SK-N-SH (cell line): ENCODE results near the gene ZBTB5. TPM values are rescaled to one million over a fixed set of nuclear protein-coding genes. Genes with fewer than 3 reads are reported as not detected.

Experiments
- CTCF ChIA-PET: fragments of 300-600, 350-600 bp; formaldehyde crosslinking; extraction: SDS; loops from one replicate; lab custom pipeline; 2021; lab: Yijun Ruan, JAX
- POLR2A ChIA-PET: fragments of 350-600 bp; sonication (Branson Sonifier 250); formaldehyde crosslinking; extraction: SDS; loops from one replicate; lab custom pipeline; 2020; ENCODE audit warnings: antibody characterized with exemption, inconsistent platforms; lab: Yijun Ruan, JAX
- DNase-seq: peaks from one replicate; pipeline ENCODE4 v3.0.0; 2012
- H2AFZ ChIP-seq: fragments of 200-600 bp; sonication (generic); 2 replicates; pipeline ENCODE4 v1.8.1; 2016; ENCODE audit warnings: antibody characterized with exemption, mild to moderate bottlenecking, low read depth
- H3F3A ChIP-seq: fragments of 200-600 bp; sonication (generic); replicated peaks from 2 replicates; pipeline ENCODE3; 2016; ENCODE audit warnings: antibody characterized with exemption, mild to moderate bottlenecking; ENCODE audit not compliant: insufficient read depth
- H3K27ac ChIP-seq, 2 experiments: fragments of 200-500 bp in 1 of 2; fragments of 200-600 bp in 1 of 2; sonication (Bioruptor generic) in 1 of 2; sonication (generic), shearing (Covaris generic) in 1 of 2; 2 replicates each; pipeline versions ENCODE4 v1.5.1 to v1.6.1; 2014 to 2016; ENCODE audit warnings: low read depth in 2 of 2, inconsistent platforms in 1 of 2, low read length in 1 of 2, mild to moderate bottlenecking in 1 of 2, mixed read lengths in 1 of 2
- H3K27me3 ChIP-seq: fragments of 200-600 bp; sonication (generic), shearing (Covaris generic); 2 replicates; pipeline ENCODE4 v1.6.1; 2016; ENCODE audit warnings: mixed run types; ENCODE audit not compliant: insufficient read depth
- H3K36me3 ChIP-seq, 2 experiments: fragments of 200-500 bp in 1 of 2; fragments of 200-600 bp in 1 of 2; sonication (Bioruptor generic) in 1 of 2; sonication (generic) in 1 of 2; replicated peaks in 1 of 2; 2 replicates each; pipeline versions ENCODE3 to v1.5.1; 2014 to 2016; ENCODE audit warnings: low read length in 1 of 2, mild to moderate bottlenecking in 1 of 2; ENCODE audit not compliant: insufficient read depth in 2 of 2, control insufficient read depth in 1 of 2
- H3K4me1 ChIP-seq, 2 experiments: fragments of 200-500 bp in 1 of 2; fragments of 200-600 bp in 1 of 2; sonication (Bioruptor generic) in 1 of 2; sonication (generic), shearing (Covaris generic) in 1 of 2; 2 replicates each; pipeline versions ENCODE4 v1.5.1 to v1.6.1; 2014 to 2016; ENCODE audit warnings: low read depth in 1 of 2, low read length in 1 of 2, mixed run types in 1 of 2; ENCODE audit not compliant: insufficient read depth in 2 of 2, control insufficient read depth in 1 of 2
- H3K4me2 ChIP-seq: fragments of 200-600 bp; sonication (generic), shearing (Covaris generic); 2 replicates; pipeline ENCODE4 v1.6.1; 2017; ENCODE audit warnings: mixed run types
- H3K4me3 ChIP-seq, 2 experiments: fragments of 200-500 bp in 1 of 2; fragments of 200-600 bp in 1 of 2; sonication (Bioruptor generic) in 1 of 2; sonication (generic), shearing (Covaris generic) in 1 of 2; 2 replicates each; pipeline versions ENCODE4 v1.5.1 to v1.8.1; 2014 to 2016; ENCODE audit warnings: low read depth in 2 of 2, inconsistent platforms in 1 of 2, low read length in 1 of 2, mild to moderate bottlenecking in 1 of 2, mixed read lengths in 1 of 2, moderate library complexity in 1 of 2
- H3K79me2 ChIP-seq: fragments of 200-600 bp; sonication (generic); 2 replicates; pipeline ENCODE4 v1.8.1; 2017; ENCODE audit warnings: mild to moderate bottlenecking; ENCODE audit not compliant: insufficient read depth
- H3K9ac ChIP-seq: fragments of 200-600 bp; sonication (generic); 2 replicates; pipeline ENCODE4 v1.6.1; 2017; ENCODE audit warnings: mixed run types
- H3K9me2 ChIP-seq: fragments of 200-600 bp; sonication (generic); 2 replicates; pipeline ENCODE4 v1.6.1; 2017; ENCODE audit warnings: mixed run types
- H3K9me3 ChIP-seq: fragments of 200-600 bp; sonication (generic); 2 replicates; pipeline ENCODE4 v1.6.1; 2017; ENCODE audit warnings: mixed run types, mild to moderate bottlenecking, moderate library complexity
- H4K20me1 ChIP-seq: fragments of 200-600 bp; sonication (generic); 2 replicates; pipeline ENCODE4 v1.6.1; 2017; ENCODE audit warnings: mild to moderate bottlenecking, mixed run types; ENCODE audit not compliant: insufficient read depth
- FOSL2 ChIP-seq: IDR thresholded peaks from 2 replicates; pipeline ENCODE4 v1.4.0; 2012; ENCODE audit warnings: low read depth, mild to moderate bottlenecking, moderate library complexity, borderline replicate concordance
- FOXJ3 ChIP-seq: sonication (generic); formaldehyde crosslinking; IDR thresholded peaks from 2 replicates; pipeline ENCODE4 v1.5.1; 2020; ENCODE audit warnings: mild to moderate bottlenecking, missing genetic modification reagents
- FOXM1 ChIP-seq: IDR thresholded peaks from 2 replicates; pipeline ENCODE4 v1.4.0; 2012; ENCODE audit warnings: low read depth, mild to moderate bottlenecking
- GABPA ChIP-seq: IDR thresholded peaks from 2 replicates; pipeline ENCODE4 v1.4.0; 2012; ENCODE audit warnings: low read depth, mild to moderate bottlenecking
- GATA2 ChIP-seq: sonication (generic); formaldehyde crosslinking; IDR thresholded peaks from 2 replicates; pipeline ENCODE4 v1.5.0; 2020; ENCODE audit warnings: mild to moderate bottlenecking, missing genetic modification reagents
- IRF3 ChIP-seq: fragments of 150-350 bp; IDR thresholded peaks from 2 replicates; pipeline ENCODE4 v1.6.1; 2016; ENCODE audit warnings: mild to moderate bottlenecking, low read depth, low read length
- JUND ChIP-seq: IDR thresholded peaks from 2 replicates; pipeline ENCODE4 v1.4.0; 2012
- MEF2A ChIP-seq: IDR thresholded peaks from 2 replicates; pipeline ENCODE4 v1.4.0; 2012; ENCODE audit warnings: low read depth, borderline replicate concordance
- NFIC ChIP-seq: IDR thresholded peaks from 2 replicates; pipeline ENCODE4 v1.4.0; 2012; ENCODE audit warnings: borderline replicate concordance
- NRF1 ChIP-seq: IDR thresholded peaks from 2 replicates; pipeline ENCODE4 v1.6.1; 2012; ENCODE audit warnings: low read depth, mild to moderate bottlenecking, low read length
- PBX3 ChIP-seq: IDR thresholded peaks from 2 replicates; pipeline ENCODE4; 2012
- RCOR1 ChIP-seq: fragments of 150-350 bp; IDR thresholded peaks from 2 replicates; pipeline ENCODE4 v1.6.1; 2017; ENCODE audit warnings: antibody characterized with exemption, low read length
- RFX5 ChIP-seq: IDR thresholded peaks from 2 replicates; pipeline ENCODE4 v1.6.1; 2012; ENCODE audit warnings: mild to moderate bottlenecking, improper control_type of control experiment, low read length
- RXRA ChIP-seq: IDR thresholded peaks from 2 replicates; pipeline ENCODE4 v1.4.0; 2012; ENCODE audit warnings: low read depth, mild to moderate bottlenecking, borderline replicate concordance
- SMC3 ChIP-seq: IDR thresholded peaks from 2 replicates; pipeline ENCODE4 v1.6.1; 2012; ENCODE audit warnings: low read depth, low read length, improper control_type of control experiment
- TAF1 ChIP-seq: IDR thresholded peaks from 2 replicates; pipeline ENCODE4 v1.6.1; 2012; ENCODE audit warnings: low read depth, mild to moderate bottlenecking, low read length, moderate library complexity, borderline replicate concordance
- TEAD4 ChIP-seq: IDR thresholded peaks from 2 replicates; pipeline ENCODE4 v1.4.0; 2012; ENCODE audit warnings: mild to moderate bottlenecking, borderline replicate concordance; ENCODE audit not compliant: insufficient read depth
- USF1 ChIP-seq: IDR thresholded peaks from 2 replicates; pipeline ENCODE4 v1.4.0; 2012; ENCODE audit warnings: low read depth, borderline replicate concordance
- WGBS: methylation state at CpG from one replicate; pipeline ENCODE4 v1.1.6; 2017; ENCODE audit warnings: low lambda C conversion rate; 5-methylcytosine and 5-hydroxymethylcytosine counted together
- polyA plus RNA-seq, 3 experiments: library from polyadenylated mRNA; depleted of rRNA; stranded (reverse); fragments of >200 nt; gene quantifications; 2 replicates each; pipeline ENCODE4 v1.2.3, GENCODE V29; 2012
- TF ChIP-seq, protein P1 (sequence below): IDR thresholded peaks from 2 replicates; pipeline ENCODE4 v1.4.0; 2012; ENCODE audit warnings: low read depth
- TF ChIP-seq, protein P2 (sequence below): IDR thresholded peaks from 2 replicates; pipeline ENCODE4 v1.6.1; 2012; ENCODE audit warnings: mild to moderate bottlenecking, low read depth, low read length, moderate library complexity

The ZBTB5 gene
- polyA plus RNA-seq, 1 of the 3 experiments (the other 2 are of a cell fraction) = 6.3 TPM

DNA sequence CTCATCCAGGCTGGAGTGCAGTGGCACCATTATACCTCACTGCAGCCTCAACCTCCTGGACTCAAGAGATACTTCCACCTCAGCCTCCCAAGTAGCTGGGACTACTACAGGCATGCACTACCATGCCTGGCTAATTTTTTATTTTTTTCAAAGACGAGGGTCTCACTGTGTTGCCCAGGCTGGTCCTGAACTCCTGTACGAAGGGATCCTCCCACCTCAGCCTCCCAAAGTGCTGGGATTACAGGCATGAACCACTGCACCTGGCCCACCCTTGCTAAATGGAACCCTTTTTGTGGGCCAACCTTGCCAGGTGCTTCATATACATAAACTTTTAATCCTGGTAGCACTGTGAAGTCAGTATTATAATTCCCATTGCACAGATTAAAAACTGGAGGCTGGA, 41.7 kb downstream of the ZBTB5 start:
- 31% methylated on average over 2 of the region's 2 CpGs for WGBS
- ChIA-PET CTCF (interaction anchor here (1.5 to 2.6 kb wide), 2 partner anchors 8 to 11 kb away, joined by 7 read pairs; no protein-coding TSS in a partner anchor), POLR2A (interaction anchor here (1.1 to 1.2 kb wide), 2 partner anchors 10 to 199 kb away, joined by 3 read pairs; no protein-coding TSS in a partner anchor)
- H3K27ac ChIP-seq = no peak overlapping the region
- no peaks in the 10 kb centered on the region for H3K27me3 ChIP-seq
- no peaks in the 10 kb centered on the region for H3F3A ChIP-seq
- peaks cover 13 to 19% of the 10 kb centered on the region in 2 experiments; a peak in 2 of 4 replicates for H3K4me1 ChIP-seq
- H3K79me2 ChIP-seq = peaks cover 35% of the 10 kb centered on the region
- TF ChIP-seq USF1 (no peak), TAF1 (no peak)
- H3K9ac ChIP-seq = peak overlapping the region; percentile 90
- H3K9me3 ChIP-seq = no peaks in the 10 kb centered on the region
- DNase-seq = no peak
- H3K4me2 ChIP-seq = peak overlapping the region; percentile 99
- H3K36me3 ChIP-seq = peaks cover 22% of the 10 kb centered on the region in 2 experiments
- H3K9me2 ChIP-seq = no peaks in the 10 kb centered on the region
- peaks cover 16% of the 10 kb centered on the region for H4K20me1 ChIP-seq
- H3K4me3 ChIP-seq = peak overlapping the region; percentile 61 to 90
- no peak overlapping the region for H2AFZ ChIP-seq

DNA sequence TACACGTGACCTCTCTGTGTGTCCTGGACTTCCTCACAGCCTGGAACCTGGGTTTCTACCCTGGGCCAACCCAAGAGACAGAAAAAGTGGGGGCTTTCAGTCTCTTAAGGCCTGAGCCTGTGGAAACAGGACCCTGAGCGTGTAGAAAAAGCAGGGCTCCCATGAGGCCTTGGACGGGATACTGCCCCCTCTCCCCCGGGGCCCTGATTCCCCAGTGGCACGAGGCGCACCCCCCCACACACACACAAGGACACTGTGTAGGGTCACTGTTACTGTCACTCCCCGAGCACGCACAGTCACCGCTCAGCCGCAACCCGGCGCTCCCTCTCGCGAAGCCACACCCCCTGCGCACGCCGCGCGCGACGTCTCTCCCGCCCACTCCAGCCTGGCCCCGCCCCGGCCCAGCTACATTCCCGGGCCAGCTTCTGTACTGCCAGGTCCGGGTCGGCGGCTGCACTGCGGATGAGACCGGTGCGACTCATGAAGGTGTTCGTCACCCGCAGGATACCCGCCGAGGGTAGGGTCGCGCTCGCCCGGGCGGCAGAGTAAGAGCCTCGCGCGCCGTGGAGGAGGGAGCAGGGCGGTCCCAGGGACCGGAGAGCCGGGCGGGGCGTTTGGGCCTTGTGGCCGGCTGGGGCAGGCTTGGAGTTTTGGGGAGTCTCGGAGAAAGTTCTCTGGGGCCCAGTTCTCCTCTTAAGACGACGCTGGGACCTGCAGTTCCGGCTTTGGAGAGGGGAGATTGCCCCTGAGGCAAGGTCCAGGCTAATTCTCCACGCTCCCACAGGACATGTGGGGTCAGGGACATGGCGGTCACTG, 42.8 kb downstream of the ZBTB5 start, which contains the start of gene GRHPR:
Gene GRHPR, plus strand, starts transcription at position 408 of the 816 bp plus-strand sequence. Its CDS starts 55 bp downstream, at position 463.
- ChIA-PET POLR2A (interaction anchor here (1.0 to 1.1 kb wide), 2 partner anchors 11 to 41 kb away, joined by 3 to 4 read pairs; no protein-coding TSS in a partner anchor), CTCF (interaction anchor here (2.6 kb wide), 1 partner anchor 10 kb away, joined by 7 read pairs; no protein-coding TSS in a partner anchor)
- Histone ChIP-seq H3K36me3 (peaks cover 13 to 15% of the 10 kb centered on the region in 2 experiments), H3K79me2 (peaks cover 35% of the 10 kb centered on the region), H3K4me1 (peaks cover 13 to 19% of the 10 kb centered on the region in 2 experiments; a peak in 2 of 4 replicates), H3K9me3 (no peaks in the 10 kb centered on the region), H3K27ac (peak within 1 kb of the TSS; percentile 64 to 76), H2AFZ (peak within 1 kb of the TSS; percentile 89; the same call in 1 of the 2 replicates), H3K4me3 (peak within 1 kb of the TSS; percentile 61 to 90), H3K27me3 (no peaks in the 10 kb centered on the region), H3K9me2 (no peaks in the 10 kb centered on the region), H3F3A (no peaks in the 10 kb centered on the region), H3K9ac (peak within 1 kb of the TSS; percentile 90), H4K20me1 (peaks cover 16% of the 10 kb centered on the region), H3K4me2 (peak within 1 kb of the TSS; percentile 99)
- peak; percentile 95 for DNase-seq
- under 1% methylated on average over 24 of the region's 56 CpGs for WGBS
- TF ChIP-seq IRF3 (no peak), RFX5 (no peak), GATA2 (CRISPR knock-in tag) (no peak), SMC3 (no peak), GABPA (no peak), PBX3 (no peak), FOSL2 (no peak), FOXJ3 (CRISPR knock-in tag) (no peak), RXRA (no peak), NRF1 (peak; percentile 76), FOXM1 (no peak), MEF2A (no peak), TEAD4 (no peak), RCOR1 (no peak), NFIC (no peak), JUND (no peak)
- TF ChIP-seq, protein P1, sequence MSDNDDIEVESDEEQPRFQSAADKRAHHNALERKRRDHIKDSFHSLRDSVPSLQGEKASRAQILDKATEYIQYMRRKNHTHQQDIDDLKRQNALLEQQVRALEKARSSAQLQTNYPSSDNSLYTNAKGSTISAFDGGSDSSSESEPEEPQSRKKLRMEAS = peak; percentile 66; the same call in 1 of the 2 replicates
- TF ChIP-seq, protein P2, sequence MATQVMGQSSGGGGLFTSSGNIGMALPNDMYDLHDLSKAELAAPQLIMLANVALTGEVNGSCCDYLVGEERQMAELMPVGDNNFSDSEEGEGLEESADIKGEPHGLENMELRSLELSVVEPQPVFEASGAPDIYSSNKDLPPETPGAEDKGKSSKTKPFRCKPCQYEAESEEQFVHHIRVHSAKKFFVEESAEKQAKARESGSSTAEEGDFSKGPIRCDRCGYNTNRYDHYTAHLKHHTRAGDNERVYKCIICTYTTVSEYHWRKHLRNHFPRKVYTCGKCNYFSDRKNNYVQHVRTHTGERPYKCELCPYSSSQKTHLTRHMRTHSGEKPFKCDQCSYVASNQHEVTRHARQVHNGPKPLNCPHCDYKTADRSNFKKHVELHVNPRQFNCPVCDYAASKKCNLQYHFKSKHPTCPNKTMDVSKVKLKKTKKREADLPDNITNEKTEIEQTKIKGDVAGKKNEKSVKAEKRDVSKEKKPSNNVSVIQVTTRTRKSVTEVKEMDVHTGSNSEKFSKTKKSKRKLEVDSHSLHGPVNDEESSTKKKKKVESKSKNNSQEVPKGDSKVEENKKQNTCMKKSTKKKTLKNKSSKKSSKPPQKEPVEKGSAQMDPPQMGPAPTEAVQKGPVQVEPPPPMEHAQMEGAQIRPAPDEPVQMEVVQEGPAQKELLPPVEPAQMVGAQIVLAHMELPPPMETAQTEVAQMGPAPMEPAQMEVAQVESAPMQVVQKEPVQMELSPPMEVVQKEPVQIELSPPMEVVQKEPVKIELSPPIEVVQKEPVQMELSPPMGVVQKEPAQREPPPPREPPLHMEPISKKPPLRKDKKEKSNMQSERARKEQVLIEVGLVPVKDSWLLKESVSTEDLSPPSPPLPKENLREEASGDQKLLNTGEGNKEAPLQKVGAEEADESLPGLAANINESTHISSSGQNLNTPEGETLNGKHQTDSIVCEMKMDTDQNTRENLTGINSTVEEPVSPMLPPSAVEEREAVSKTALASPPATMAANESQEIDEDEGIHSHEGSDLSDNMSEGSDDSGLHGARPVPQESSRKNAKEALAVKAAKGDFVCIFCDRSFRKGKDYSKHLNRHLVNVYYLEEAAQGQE = no peak
